Fibroblast of the aortic adventitia (primary cell): Measurements from ENCODE around the gene KLF2. TPM values are rescaled to one million over a fixed set of nuclear protein-coding genes. Genes with fewer than 3 reads are reported as not detected.

Experiments used
- DNase-seq: peaks from one replicate; pipeline ENCODE4 v3.0.0-alpha.2; 2010; ENCODE audit warnings: low read depth
- H3K4me3 ChIP-seq: 2 replicates; pipeline ENCODE4 v1.5.1; 2011; ENCODE audit warnings: low read depth, mild to moderate bottlenecking, control low read depth, low read length, moderate library complexity
- CTCF ChIP-seq: IDR thresholded peaks from 2 replicates; pipeline ENCODE4 v1.5.1; 2011; ENCODE audit warnings: mild to moderate bottlenecking, low read length, control low read depth, inconsistent platforms; ENCODE audit not compliant: insufficient read depth
- total RNA-seq: library from RNA; depleted of rRNA; stranded (reverse); fragments of >200 nt; gene quantifications from 2 replicates; pipeline ENCODE4 v1.2.3, GENCODE V29; 2012; ENCODE audit warnings: low replicate concordance

The KLF2 gene
- total RNA-seq, 1 donor, result 2.2 TPM

DNA sequence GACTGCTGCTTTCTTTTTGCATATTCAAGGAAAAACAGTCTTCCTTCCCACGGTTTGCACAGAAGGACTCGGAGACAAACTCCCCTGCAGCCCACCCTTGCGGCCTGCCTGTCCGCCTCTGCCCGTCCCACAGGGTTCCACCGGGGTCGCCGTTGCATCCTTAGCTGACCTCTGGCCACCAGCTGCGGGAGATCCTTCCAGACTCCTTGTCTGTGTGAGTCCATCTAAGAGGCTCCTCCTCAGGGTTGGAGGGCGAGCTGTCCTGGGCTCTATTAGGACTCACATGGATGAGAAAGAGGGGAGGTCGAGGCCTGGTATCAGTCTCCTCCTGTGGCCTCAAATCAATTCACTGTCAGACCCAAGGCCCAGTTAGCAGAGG lies 39.2 kb downstream of the KLF2 start:
- no peak for DNase-seq
- no peak overlapping the region for H3K4me3 ChIP-seq
- no peak for TF ChIP-seq CTCF

GRCh38 chr19:16364231-16364865 lies 39.7 kb downstream of the KLF2 start:
- no peak for DNase-seq
- no peak overlapping the region for H3K4me3 ChIP-seq
- no peak for TF ChIP-seq CTCF

- no peak for DNase-seq
- H3K4me3 ChIP-seq, result no peak overlapping the region
- no peak for TF ChIP-seq CTCF
Observed at GRCh38 chr19:16365300-16365996, 40.8 kb downstream of the KLF2 start.

- DNase-seq, result no peak
Observed at GRCh38 chr19:16366056-16366432, 41.4 kb downstream of the KLF2 start.

DNA sequence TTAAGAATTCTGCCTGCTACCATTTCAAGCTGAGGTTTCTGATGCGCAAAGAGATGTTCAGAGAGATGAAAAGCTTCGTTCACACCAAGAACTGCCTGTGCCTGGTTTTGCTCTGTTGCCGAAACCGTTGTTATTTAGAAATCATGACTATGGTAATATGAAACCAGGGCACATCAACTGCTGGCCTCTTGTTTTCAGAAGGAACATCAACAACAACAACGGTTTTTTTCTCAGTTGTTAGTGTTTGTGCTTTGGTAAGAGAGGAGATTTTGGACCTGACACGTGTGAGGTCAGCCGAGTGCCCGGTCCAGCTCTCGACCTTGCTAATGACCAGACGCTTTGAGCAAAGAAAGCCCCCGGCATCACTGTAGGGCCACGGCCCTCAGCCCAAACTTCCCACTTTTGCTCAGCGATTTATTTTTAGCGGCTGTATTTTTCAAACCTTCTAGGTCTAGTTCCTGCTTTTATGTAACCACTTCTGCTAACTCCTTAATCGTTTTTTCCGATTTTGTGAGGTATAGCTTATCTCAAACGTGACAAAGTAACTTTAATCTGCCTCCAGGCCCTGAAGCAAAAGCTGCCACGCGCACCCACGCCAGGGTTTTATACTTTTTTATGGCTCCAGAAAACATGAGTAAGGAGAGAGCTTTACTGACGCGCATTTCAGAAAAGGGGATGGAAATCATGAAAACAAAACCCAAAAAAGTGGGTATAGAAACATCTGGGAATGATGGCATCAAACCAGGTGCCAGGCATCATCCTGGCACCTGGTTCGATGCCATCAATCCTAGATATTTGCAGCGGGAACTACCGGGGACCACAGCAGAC lies 42.0 kb downstream of the KLF2 start:
- DNase-seq, result no peak
- H3K4me3 ChIP-seq, result no peak overlapping the region
- no peak for TF ChIP-seq CTCF

More at GRCh38 chr19:16366056-16366432, 41.4 kb downstream of the KLF2 start:
- no peak overlapping the region for H3K4me3 ChIP-seq
- no peak for TF ChIP-seq CTCF

DNA sequence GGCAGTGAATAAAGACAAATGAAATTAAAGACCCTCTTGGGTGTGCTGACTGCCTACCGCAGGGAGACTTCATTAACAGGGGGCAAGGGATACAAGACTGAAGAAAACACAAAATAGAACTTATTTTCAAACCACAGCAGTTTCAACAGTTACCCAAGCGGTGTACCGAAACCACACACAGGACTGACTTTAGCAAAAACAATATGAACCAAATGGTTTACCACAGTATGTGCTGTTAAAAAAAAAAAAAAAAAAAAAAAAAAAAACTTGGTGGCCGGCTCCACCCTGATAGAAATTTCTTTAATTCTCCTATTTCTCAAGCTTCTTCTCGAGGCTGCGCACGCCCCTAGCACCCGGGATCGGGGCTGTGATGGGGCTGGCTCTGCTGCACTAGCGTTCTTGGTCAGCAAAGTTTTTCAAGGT lies 42.6 kb downstream of the KLF2 start:
- no peak for TF ChIP-seq CTCF
- DNase-seq, result no peak

More for the DNA sequence above, 42.6 kb downstream of the KLF2 start:
- H3K4me3 ChIP-seq, result no peak overlapping the region
